Stimulated activated CD4-positive, alpha-beta T cell treated with anti-CD3 and anti-CD28 coated beads, Interleukin-4, amount 100 ng/mL, for 48 hours (primary cell): ENCODE results near the gene NEXN.

Source experiments
- DNase-seq, 2 donors: peaks; one replicate each; pipeline ENCODE4 v3.0.0-alpha.2; 2020; ENCODE audit warnings: low read depth in 2 of 2

NEXN gene

GRCh38 chr1:77888081-77888780, at the start of gene NEXN:
NEXN (plus strand) TSS chr1:77888624; CDS start chr1:77916107, 27,483 bp downstream.
- DNase-seq: no peak

GRCh38 chr1:77841574-77841973, 46.9 kb upstream of the NEXN start:
- DNase-seq: no peak

- no peak for DNase-seq
These were observed 42.5 kb upstream of the NEXN start for GRCh38 chr1:77845951-77846350.

- DNase-seq: no peak
These were observed 41.5 kb upstream of the NEXN start for GRCh38 chr1:77846966-77847365.

- DNase-seq: no peak
These were observed 40.8 kb upstream of the NEXN start for GRCh38 chr1:77847621-77848080.

- no peak for DNase-seq
These were observed 38.3 kb upstream of the NEXN start for GRCh38 chr1:77850082-77850481.

GRCh38 chr1:77857552-77857951, 30.9 kb upstream of the NEXN start:
- DNase-seq: no peak

GRCh38 chr1:77858725-77859124, 29.7 kb upstream of the NEXN start:
- no peak for DNase-seq

GRCh38 chr1:77859248-77859647, 29.2 kb upstream of the NEXN start:
- DNase-seq: no peak

GRCh38 chr1:77866296-77866695, 22.1 kb upstream of the NEXN start:
- no peak for DNase-seq

GRCh38 chr1:77872645-77873044, 15.8 kb upstream of the NEXN start:
- DNase-seq: no peak

- DNase-seq: no peak
These were observed 15.0 kb upstream of the NEXN start for GRCh38 chr1:77873461-77873860.

- DNase-seq: no peak
These were observed 13.5 kb upstream of the NEXN start for GRCh38 chr1:77874804-77875445.

GRCh38 chr1:77876884-77877283, 11.5 kb upstream of the NEXN start:
- no peak for DNase-seq

GRCh38 chr1:77881061-77881460, 7.4 kb upstream of the NEXN start:
- DNase-seq: no peak

- DNase-seq: no peak
These were observed 6.0 kb upstream of the NEXN start for GRCh38 chr1:77882411-77882810.

GRCh38 chr1:77888781-77889642, 588 bp downstream of the NEXN start:
- DNase-seq: peak; percentile 4 to 5

- no peak for DNase-seq
These were observed 1.2 kb downstream of the NEXN start for GRCh38 chr1:77889671-77890070.

GRCh38 chr1:77891200-77891599, 2.8 kb downstream of the NEXN start:
- no peak for DNase-seq

GRCh38 chr1:77899647-77900320, 11.4 kb downstream of the NEXN start:
- DNase-seq: no peak

GRCh38 chr1:77900687-77901293, 12.4 kb downstream of the NEXN start:
- DNase-seq: no peak

- DNase-seq: no peak
These were observed 17.2 kb downstream of the NEXN start for GRCh38 chr1:77905603-77906002.
